DND-41 (cell line): ENCODE data around the gene CEBPE.

Experiments used
- CTCF ChIP-seq: IDR thresholded peaks from 2 replicates; pipeline ENCODE4 v1.5.1; 2012; ENCODE audit warnings: borderline replicate concordance, low read length, moderate library complexity, mild to moderate bottlenecking; ENCODE audit not compliant: poor library complexity, severe bottlenecking; ENCODE audit errors: extremely low read depth
- EZH2 ChIP-seq: IDR thresholded peaks from 3 replicates; pipeline ENCODE4 v1.6.1; 2012; ENCODE audit warnings: borderline replicate concordance, low read depth, mild to moderate bottlenecking, moderate library complexity, low read length, inconsistent platforms; ENCODE audit not compliant: severe bottlenecking

- TF ChIP-seq CTCF = no peak
- no peak for TF ChIP-seq EZH2
These were observed 27.9 kb upstream of the CEBPE start for GRCh38 chr14:23146980-23147379.
